Femur (tissue), 1 donor: ENCODE results near the gene FHOD3.
"Not testable (repeated sequence)": the region's sequence is repeated elsewhere in the genome, so short reads cannot be mapped to it uniquely, and the experiment has no call there.

Source experiments
- DNase-seq: peaks from one replicate; pipeline ENCODE4 v3.0.0-alpha.2; 2017

FHOD3 gene

GRCh38 chr18:36352384-36352783 lies 54.9 kb downstream of the FHOD3 start:
- DNase-seq = no peak

GRCh38 chr18:36354989-36355388 lies 57.5 kb downstream of the FHOD3 start:
- no peak for DNase-seq

- DNase-seq = no peak
Measured at GRCh38 chr18:36355511-36355910, 58.0 kb downstream of the FHOD3 start.

- DNase-seq = not testable (repeated sequence)
Measured at GRCh38 chr18:36356741-36357140, 59.2 kb downstream of the FHOD3 start.

- no peak for DNase-seq
Measured at GRCh38 chr18:36358141-36358540, 60.6 kb downstream of the FHOD3 start.

- no peak for DNase-seq
Measured at GRCh38 chr18:36360256-36360909, 62.9 kb downstream of the FHOD3 start.

GRCh38 chr18:36364911-36365624 lies 67.6 kb downstream of the FHOD3 start:
- DNase-seq = no peak

- DNase-seq = no peak
Measured at GRCh38 chr18:36365836-36366775, 68.6 kb downstream of the FHOD3 start.

GRCh38 chr18:36366994-36367839 lies 69.7 kb downstream of the FHOD3 start:
- DNase-seq = no peak

- DNase-seq = no peak
Measured at GRCh38 chr18:36368889-36369288, 71.4 kb downstream of the FHOD3 start.

GRCh38 chr18:36372903-36373311 lies 75.4 kb downstream of the FHOD3 start:
- no peak for DNase-seq

GRCh38 chr18:36374262-36374661 lies 76.7 kb downstream of the FHOD3 start:
- no peak for DNase-seq

- DNase-seq = no peak
Measured at GRCh38 chr18:36375118-36375517, 77.6 kb downstream of the FHOD3 start.

- no peak for DNase-seq
Measured at GRCh38 chr18:36376361-36376760, 78.8 kb downstream of the FHOD3 start.

GRCh38 chr18:36377626-36378025 lies 80.1 kb downstream of the FHOD3 start:
- DNase-seq = no peak

- DNase-seq = no peak
Measured at GRCh38 chr18:36378205-36378604, 80.7 kb downstream of the FHOD3 start.

- no peak for DNase-seq
Measured at GRCh38 chr18:36379435-36379984, 82.0 kb downstream of the FHOD3 start.

GRCh38 chr18:36380173-36380827 lies 82.8 kb downstream of the FHOD3 start:
- DNase-seq = no peak

- DNase-seq = no peak
Measured at GRCh38 chr18:36381075-36381474, 83.6 kb downstream of the FHOD3 start.

GRCh38 chr18:36382854-36383253 lies 85.3 kb downstream of the FHOD3 start:
- DNase-seq = no peak

- DNase-seq = no peak
Measured at GRCh38 chr18:36386150-36386920, 88.8 kb downstream of the FHOD3 start.
